A204.1 (cell line): Measurements from ENCODE around the gene OGFOD2.

Experiments
- FAIRE-seq: peaks from 2 replicates; lab custom pipeline; 2012; peaks lifted over from hg19 to GRCh38; lab: Jason Lieb, UNC

Gene OGFOD2

GRCh38 chr12:122989225-122989839 lies 14.3 kb downstream of the OGFOD2 start:
- no peak for FAIRE-seq

- no peak for FAIRE-seq
These were observed 14.9 kb downstream of the OGFOD2 start for GRCh38 chr12:122989874-122990419.

GRCh38 chr12:122990561-122990960 lies 15.5 kb downstream of the OGFOD2 start:
- no peak for FAIRE-seq

- no peak for FAIRE-seq
These were observed 16.0 kb downstream of the OGFOD2 start for GRCh38 chr12:122990961-122991622.

GRCh38 chr12:122991623-122992275 lies 16.7 kb downstream of the OGFOD2 start:
- FAIRE-seq = no peak

GRCh38 chr12:122992386-122992785 lies 17.3 kb downstream of the OGFOD2 start:
- no peak for FAIRE-seq

- no peak for FAIRE-seq
These were observed 19.2 kb downstream of the OGFOD2 start for GRCh38 chr12:122994140-122994675.

- no peak for FAIRE-seq
These were observed 19.9 kb downstream of the OGFOD2 start for GRCh38 chr12:122994781-122995502.

- FAIRE-seq = no peak
These were observed 20.6 kb downstream of the OGFOD2 start for GRCh38 chr12:122995503-122996187.

- no peak for FAIRE-seq
These were observed 21.2 kb downstream of the OGFOD2 start for GRCh38 chr12:122996188-122996601.

- FAIRE-seq = no peak
These were observed 21.7 kb downstream of the OGFOD2 start for GRCh38 chr12:122996621-122997342.

- FAIRE-seq = no peak
These were observed 22.6 kb downstream of the OGFOD2 start for GRCh38 chr12:122997343-122998250.

GRCh38 chr12:122998316-122998715 lies 23.3 kb downstream of the OGFOD2 start:
- no peak for FAIRE-seq

GRCh38 chr12:122999196-122999946 lies 24.3 kb downstream of the OGFOD2 start:
- no peak for FAIRE-seq

GRCh38 chr12:122999986-123000420 lies 25.0 kb downstream of the OGFOD2 start:
- FAIRE-seq = no peak

- FAIRE-seq = no peak
These were observed 25.5 kb downstream of the OGFOD2 start for GRCh38 chr12:123000578-123000977.

- no peak for FAIRE-seq
These were observed 26.4 kb downstream of the OGFOD2 start for GRCh38 chr12:123001464-123001863.

GRCh38 chr12:123003257-123003656 lies 28.2 kb downstream of the OGFOD2 start:
- no peak for FAIRE-seq

GRCh38 chr12:123004287-123004686 lies 29.2 kb downstream of the OGFOD2 start:
- no peak for FAIRE-seq
